ENCODE measurements around the gene KCNK6. TPM values are rescaled to one million over a fixed set of nuclear protein-coding genes. Genes with fewer than 3 reads are reported as not detected.

Gene KCNK6
- 1 to 10 TPM; 3.0 to 9.5 TPM for total RNA-seq
- 10 to 100 TPM in 1 of 2 donors, 1 to 10 TPM in 1; 7.6 to 10.8 TPM for polyA plus RNA-seq
- long read RNA-seq, donor 1: 0 reads
- long read RNA-seq, donor 2, full-length matches to known transcripts: 1 of 1 reads
- long read RNA-seq, donor 2, partial matches to known transcripts: 0 of 1 reads
- long read RNA-seq, donor 2, other reads (novel, unspliced or antisense): 0 of 1 reads
- long read RNA-seq, donor 3: 0 reads
- long read RNA-seq, donor 4, full-length matches to known transcripts: 1 of 1 reads
- long read RNA-seq, donor 4, partial matches to known transcripts: 0 of 1 reads
- long read RNA-seq, donor 4, other reads (novel, unspliced or antisense): 0 of 1 reads
- long read RNA-seq, donor 5, full-length matches to known transcripts: 2 of 2 reads
- long read RNA-seq, donor 5, partial matches to known transcripts: 0 of 2 reads
- long read RNA-seq, donor 5, other reads (novel, unspliced or antisense): 0 of 2 reads

DNA sequence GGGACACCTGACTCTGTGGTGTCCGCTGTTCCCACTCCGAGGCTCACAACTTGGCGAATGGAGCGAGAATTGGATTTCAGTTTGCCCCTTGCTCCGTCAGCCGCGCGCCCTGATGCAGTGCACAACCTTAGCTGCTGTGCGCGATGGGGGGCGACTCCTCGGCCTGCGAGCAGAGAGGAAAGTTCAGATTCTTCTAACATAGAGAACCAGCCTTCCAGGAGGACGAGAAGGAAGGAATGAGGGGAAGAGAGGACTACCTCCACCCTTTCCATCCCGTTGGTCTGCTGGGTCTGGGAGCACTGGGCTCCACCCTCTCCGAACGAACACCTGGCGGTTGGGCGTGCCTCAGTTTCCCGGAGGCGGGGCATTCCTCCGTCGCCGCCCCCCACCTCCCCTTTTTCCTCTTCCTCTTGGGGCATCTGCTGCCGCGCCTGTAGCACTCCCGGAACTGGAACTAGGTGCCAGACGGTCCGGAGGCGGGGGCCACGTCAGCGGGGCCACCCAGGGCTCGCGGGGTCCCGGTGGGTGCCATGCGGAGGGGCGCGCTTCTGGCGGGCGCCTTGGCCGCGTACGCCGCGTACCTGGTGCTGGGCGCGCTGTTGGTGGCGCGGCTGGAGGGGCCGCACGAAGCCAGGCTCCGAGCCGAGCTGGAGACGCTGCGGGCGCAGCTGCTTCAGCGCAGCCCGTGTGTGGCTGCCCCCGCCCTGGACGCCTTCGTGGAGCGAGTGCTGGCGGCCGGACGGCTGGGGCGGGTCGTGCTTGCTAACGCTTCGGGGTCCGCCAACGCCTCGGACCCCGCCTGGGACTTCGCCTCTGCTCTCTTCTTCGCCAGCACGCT lies at the start of gene KCNK6:
TSS of gene KCNK6 (plus strand) at position 425 of the 838 bp plus-strand sequence. CDS start at position 531, 106 bp downstream.
- H3K4me1 ChIP-seq (ENCODE audit: control insufficient read depth in 5 of 5, insufficient read depth in 5 of 5, low read length in 5 of 5): peaks cover 0 to 48% (median 14%) of the 10 kb centered on the region in 5 donors
- TF ChIP-seq, protein P1, sequence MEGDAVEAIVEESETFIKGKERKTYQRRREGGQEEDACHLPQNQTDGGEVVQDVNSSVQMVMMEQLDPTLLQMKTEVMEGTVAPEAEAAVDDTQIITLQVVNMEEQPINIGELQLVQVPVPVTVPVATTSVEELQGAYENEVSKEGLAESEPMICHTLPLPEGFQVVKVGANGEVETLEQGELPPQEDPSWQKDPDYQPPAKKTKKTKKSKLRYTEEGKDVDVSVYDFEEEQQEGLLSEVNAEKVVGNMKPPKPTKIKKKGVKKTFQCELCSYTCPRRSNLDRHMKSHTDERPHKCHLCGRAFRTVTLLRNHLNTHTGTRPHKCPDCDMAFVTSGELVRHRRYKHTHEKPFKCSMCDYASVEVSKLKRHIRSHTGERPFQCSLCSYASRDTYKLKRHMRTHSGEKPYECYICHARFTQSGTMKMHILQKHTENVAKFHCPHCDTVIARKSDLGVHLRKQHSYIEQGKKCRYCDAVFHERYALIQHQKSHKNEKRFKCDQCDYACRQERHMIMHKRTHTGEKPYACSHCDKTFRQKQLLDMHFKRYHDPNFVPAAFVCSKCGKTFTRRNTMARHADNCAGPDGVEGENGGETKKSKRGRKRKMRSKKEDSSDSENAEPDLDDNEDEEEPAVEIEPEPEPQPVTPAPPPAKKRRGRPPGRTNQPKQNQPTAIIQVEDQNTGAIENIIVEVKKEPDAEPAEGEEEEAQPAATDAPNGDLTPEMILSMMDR (IDR thresholded peaks at IDR 0.05; ENCODE audit: control extremely low read depth, extremely low read depth): no peak

DNA sequence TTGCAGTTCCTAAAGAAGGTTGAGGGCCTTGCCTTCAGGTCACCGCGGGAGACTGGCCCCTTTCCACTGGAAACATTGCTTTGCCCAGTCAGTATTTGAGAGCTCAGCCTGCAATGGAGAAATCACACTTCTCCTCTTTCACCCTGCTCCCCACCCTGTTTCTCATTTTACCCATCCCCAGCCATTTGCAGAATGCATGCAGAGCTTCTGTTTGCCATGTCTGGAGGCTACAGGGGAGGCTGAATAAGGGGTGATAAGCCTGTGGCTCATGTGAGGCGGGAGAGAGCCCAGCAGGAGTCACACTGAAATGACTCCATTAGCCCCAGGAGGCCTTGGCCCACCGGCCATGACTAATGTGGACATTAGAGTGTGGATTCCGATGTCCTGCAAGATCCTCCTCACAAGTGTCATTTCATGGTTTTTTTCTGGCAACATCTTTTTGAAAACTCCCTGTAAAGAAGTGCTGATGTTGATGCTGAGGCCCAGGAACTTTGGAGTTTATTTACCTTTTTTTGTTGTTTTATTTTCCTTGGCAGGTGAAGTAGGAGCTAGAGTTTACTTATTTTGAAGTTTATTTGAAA lies 49.0 kb upstream of the KCNK6 start:
- no peak for DNase-seq
- H3K27ac ChIP-seq (ENCODE audit: low read depth in 1 of 2, low read length in 1 of 2): peak overlapping the region in 1 of 2 donors; percentile 62
- no peak for ATAC-seq (ENCODE audit: insufficient read depth, low FRiP score)
- H3K4me1 ChIP-seq (ENCODE audit: control insufficient read depth in 5 of 5, insufficient read depth in 5 of 5, low read length in 5 of 5): peaks cover 0 to 25% (median 13%) of the 10 kb centered on the region in 5 donors
- H3K27me3 ChIP-seq (ENCODE audit: control insufficient read depth in 3 of 3, insufficient read depth in 3 of 3, low read length in 2 of 3): no peaks in the 10 kb centered on the region
- H3K9ac ChIP-seq (ENCODE audit: insufficient read depth in 1 of 2, low read length in 2 of 2): peak overlapping the region in 1 of 2 donors; percentile 68
- H3K36me3 ChIP-seq (ENCODE audit: control insufficient read depth in 4 of 4, insufficient read depth in 4 of 4, low read length in 4 of 4): no peaks in the 10 kb centered on the region
- no peak overlapping the region for H3K4me3 ChIP-seq
- whole genome bisulfite sequencing, 2 donors: 68 to 86% methylated on average over 5 of the region's 5 CpGs
- TF ChIP-seq, protein P1 (IDR thresholded peaks at IDR 0.05; ENCODE audit: control extremely low read depth, extremely low read depth): no peak
- H3K9me3 ChIP-seq (ENCODE audit: control insufficient read depth in 4 of 4, insufficient read depth in 3 of 4, low read length in 3 of 4): no peaks in the 10 kb centered on the region

More for the DNA sequence above, at the start of gene KCNK6:
- ATAC-seq (ENCODE audit: insufficient read depth, low FRiP score): peak; percentile 28
- Histone ChIP-seq H3K36me3 (ENCODE audit: control insufficient read depth in 4 of 4, insufficient read depth in 4 of 4, low read length in 4 of 4) (peaks cover 0 to 3% (median 0%) of the 10 kb centered on the region in 4 donors), H3K9ac (ENCODE audit: insufficient read depth in 1 of 2, low read length in 2 of 2) (peak within 1 kb of the TSS in 1 of 2 donors; percentile 38), H3K4me3 (peak within 1 kb of the TSS; percentile 78), H3K27me3 (ENCODE audit: control insufficient read depth in 3 of 3, insufficient read depth in 3 of 3, low read length in 2 of 3) (peaks cover 0 to 4% (median 0%) of the 10 kb centered on the region in 3 donors), H3K9me3 (ENCODE audit: control insufficient read depth in 4 of 4, insufficient read depth in 3 of 4, low read length in 3 of 4) (no peaks in the 10 kb centered on the region), H3K27ac (ENCODE audit: low read depth in 1 of 2, low read length in 1 of 2) (peak within 1 kb of the TSS in 1 of 2 donors; percentile 82)
- 4% methylated on average over 75 to 76 of the region's 76 CpGs for WGBS, 2 donors
- peak; percentile 57 to 68 (median 60) for DNase-seq

DNA sequence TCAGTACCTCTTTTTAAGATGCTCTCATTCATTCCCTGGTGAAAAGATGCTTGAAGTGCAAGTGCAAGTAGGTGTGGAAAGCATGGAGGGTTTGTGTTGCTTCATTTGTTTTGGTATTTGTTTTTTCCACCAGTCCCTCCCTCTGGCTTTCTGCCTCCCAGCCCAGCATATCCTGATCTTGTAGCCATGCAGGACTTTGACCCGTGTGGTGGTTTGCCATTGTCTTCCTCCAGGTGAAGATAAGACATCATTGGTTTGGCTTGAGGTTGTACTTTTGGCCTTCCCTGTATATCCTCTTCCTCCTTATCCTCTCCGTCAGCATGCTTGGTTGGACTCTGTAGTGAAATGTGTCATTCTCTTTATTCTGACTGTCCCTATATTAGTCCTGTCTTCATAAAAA lies 46.1 kb upstream of the KCNK6 start:
- Histone ChIP-seq H3K36me3 (ENCODE audit: control insufficient read depth in 4 of 4, insufficient read depth in 4 of 4, low read length in 4 of 4) (no peaks in the 10 kb centered on the region), H3K9me3 (ENCODE audit: control insufficient read depth in 4 of 4, insufficient read depth in 3 of 4, low read length in 3 of 4) (no peaks in the 10 kb centered on the region), H3K27ac (ENCODE audit: low read depth in 1 of 2, low read length in 1 of 2) (no peak overlapping the region), H3K27me3 (ENCODE audit: control insufficient read depth in 3 of 3, insufficient read depth in 3 of 3, low read length in 2 of 3) (no peaks in the 10 kb centered on the region), H3K4me3 (no peak overlapping the region), H3K9ac (ENCODE audit: insufficient read depth in 1 of 2, low read length in 2 of 2) (no peak overlapping the region), H3K4me1 (ENCODE audit: control insufficient read depth in 5 of 5, insufficient read depth in 5 of 5, low read length in 5 of 5) (peaks cover 6 to 38% (median 18%) of the 10 kb centered on the region in 5 donors)
- whole genome bisulfite sequencing, 2 donors: 69 to 81% methylated on average over 2 of the region's 2 CpGs
- no peak for DNase-seq
- no peak for ATAC-seq (ENCODE audit: insufficient read depth, low FRiP score)
- TF ChIP-seq, protein P1 (IDR thresholded peaks at IDR 0.05; ENCODE audit: control extremely low read depth, extremely low read depth): no peak

Measured in lung (tissue), 16 donors.